G401 (cell line): ENCODE results near the gene MCTP1. TPM values are rescaled to one million over a fixed set of nuclear protein-coding genes. Genes with fewer than 3 reads are reported as not detected.
"Not testable (repeated sequence)": the region's sequence is repeated elsewhere in the genome, so short reads cannot be mapped to it uniquely, and the experiment has no call there.

Experiments used
- DNase-seq: peaks from one replicate; pipeline ENCODE4 v3.0.0-alpha.2; 2015; ENCODE audit warnings: low spot score
- in situ Hi-C: cut with HindIII; loops from 2 replicates; pipeline ENCODE4 v1.10.0; 2016; ENCODE audit warnings: low sequenced_read_pairs, mixed read lengths
- total RNA-seq: library from RNA; depleted of rRNA; stranded (reverse); fragments of >200 nt; shearing (Covaris generic); gene quantifications from 2 replicates; pipeline ENCODE4 v1.2.3, GENCODE V29; 2014

The MCTP1 gene
- total RNA-seq, 1 experiment from 2014 or later: not detected

- DNase-seq: no peak
These were observed 136.4 kb downstream of the MCTP1 start for GRCh38 chr5:95148453-95148852.

GRCh38 chr5:95143858-95144257, 141.0 kb downstream of the MCTP1 start:
- in situ Hi-C loops, DNase-seq: not testable (repeated sequence)

More at GRCh38 chr5:95148453-95148852, 136.4 kb downstream of the MCTP1 start:
- in situ Hi-C loops: no loop called here

GRCh38 chr5:95142145-95142544, 142.7 kb downstream of the MCTP1 start:
- in situ Hi-C loops: no loop called here
- DNase-seq: no peak

- in situ Hi-C loops: no loop called here
- no peak for DNase-seq
These were observed 143.8 kb downstream of the MCTP1 start for GRCh38 chr5:95141141-95141540.

GRCh38 chr5:95134326-95134725, 150.6 kb downstream of the MCTP1 start:
- no peak for DNase-seq
- in situ Hi-C loops: no loop called here

- DNase-seq: peak; percentile 30
- in situ Hi-C loops: no loop called here
These were observed 152.8 kb downstream of the MCTP1 start for GRCh38 chr5:95132096-95132495.

GRCh38 chr5:95130941-95131340, 154.0 kb downstream of the MCTP1 start:
- in situ Hi-C loops: no loop called here
- no peak for DNase-seq

- DNase-seq: no peak
- in situ Hi-C loops: no loop called here
These were observed 160.2 kb downstream of the MCTP1 start for GRCh38 chr5:95124731-95125130.

- DNase-seq: no peak
- in situ Hi-C loops: no loop called here
These were observed 160.8 kb downstream of the MCTP1 start for GRCh38 chr5:95124101-95124500.

GRCh38 chr5:95114902-95115301, 170.0 kb downstream of the MCTP1 start:
- DNase-seq: no peak

GRCh38 chr5:95114305-95114704, 170.6 kb downstream of the MCTP1 start:
- no peak for DNase-seq
- in situ Hi-C loops: no loop called here

More at GRCh38 chr5:95114902-95115301, 170.0 kb downstream of the MCTP1 start:
- in situ Hi-C loops: no loop called here

GRCh38 chr5:95113489-95113888, 171.4 kb downstream of the MCTP1 start:
- no peak for DNase-seq
- in situ Hi-C loops: no loop called here

- no peak for DNase-seq
- in situ Hi-C loops: no loop called here
These were observed 173.8 kb downstream of the MCTP1 start for GRCh38 chr5:95111141-95111540.

GRCh38 chr5:95110118-95110517, 174.8 kb downstream of the MCTP1 start:
- DNase-seq: no peak
- in situ Hi-C loops: no loop called here

- DNase-seq: no peak
- in situ Hi-C loops: no loop called here
These were observed 177.8 kb downstream of the MCTP1 start for GRCh38 chr5:95107138-95107537.

GRCh38 chr5:95105638-95106037, 179.3 kb downstream of the MCTP1 start:
- DNase-seq: no peak
- in situ Hi-C loops: no loop called here

- in situ Hi-C loops: no loop called here
- no peak for DNase-seq
These were observed 182.2 kb downstream of the MCTP1 start for GRCh38 chr5:95102687-95103086.

GRCh38 chr5:95102080-95102479, 182.8 kb downstream of the MCTP1 start:
- DNase-seq: peak; percentile 46
- in situ Hi-C loops: no loop called here

GRCh38 chr5:95100551-95100950, 184.3 kb downstream of the MCTP1 start:
- in situ Hi-C loops: no loop called here
- no peak for DNase-seq

GRCh38 chr5:95098012-95098411, 186.9 kb downstream of the MCTP1 start:
- DNase-seq: no peak
- in situ Hi-C loops: no loop called here

- in situ Hi-C loops: no loop called here
These were observed 191.7 kb downstream of the MCTP1 start for GRCh38 chr5:95093211-95093610.

GRCh38 chr5:95090774-95091173, 194.1 kb downstream of the MCTP1 start:
- in situ Hi-C loops: no loop called here
- DNase-seq: no peak

More at GRCh38 chr5:95093211-95093610, 191.7 kb downstream of the MCTP1 start:
- no peak for DNase-seq
